GM12878 (cell line): ENCODE results near the gene WDTC1. TPM values are rescaled to one million over a fixed set of nuclear protein-coding genes. Genes with fewer than 3 reads are reported as not detected.

Experiments
- ATAC-seq: fragments of 200-7000 bp; cut with Tn5 transposase; 3 replicates; pipeline ENCODE4 v1.9.1; 2020; ENCODE audit warnings: mild to moderate bottlenecking, moderate library complexity
- BruUV-seq: library from RNA; stranded (reverse); fragments of 400-500 nt; replicated peaks from 2 replicates; lab custom pipeline; 2021; lab: Mats Ljungman, UMichigan
- CTCF ChIA-PET: fragments of 300-600 bp; sonication (Branson Sonifier 250); formaldehyde crosslinking; extraction: SDS; loops from one replicate; lab custom pipeline; 2021; ENCODE audit warnings: inconsistent platforms; lab: Yijun Ruan, JAX
- POLR2A ChIA-PET: fragments of 350-600 bp; formaldehyde crosslinking; extraction: SDS; loops from one replicate; lab custom pipeline; 2021; ENCODE audit warnings: inconsistent platforms; lab: Charles Lee
- RAD21 ChIA-PET: fragments of 300-600 bp; sonication (Branson Sonifier 250); formaldehyde crosslinking; loops from one replicate; lab custom pipeline; 2023; ENCODE audit warnings: antibody characterized with exemption; ENCODE audit not compliant: unreplicated experiment; lab: Charles Lee
- SMC1A ChIA-PET: fragments of 300-600 bp; sonication (Branson Sonifier 250); formaldehyde crosslinking; loops from one replicate; lab custom pipeline; 2023; ENCODE audit not compliant: unreplicated experiment, uncharacterized antibody; lab: Charles Lee
- DNase-seq: peaks from one replicate; pipeline ENCODE4 v3.0.0-alpha.2; 2011; ENCODE audit warnings: low read depth, low spot score
- FAIRE-seq: peaks from 3 replicates; lab custom pipeline; 2011; peaks lifted over from hg19 to GRCh38; lab: Jason Lieb, UNC
- H2AFZ ChIP-seq: 2 replicates; pipeline ENCODE4 v1.6.0; 2011; ENCODE audit warnings: low read depth, low read length, control low read depth; ENCODE audit not compliant: control insufficient read depth
- H3K27ac ChIP-seq: 2 replicates; pipeline ENCODE4 v1.5.1; 2011; ENCODE audit warnings: control low read depth; ENCODE audit not compliant: control insufficient read depth, insufficient read depth
- H3K27me3 ChIP-seq, 2 experiments: replicated peaks in 1 of 2; 2 replicates each; pipeline versions ENCODE4 v1.6.0 to v1.6.1; 2011; ENCODE audit warnings: low read length in 1 of 2; ENCODE audit not compliant: control insufficient read depth in 2 of 2, insufficient read depth in 2 of 2
- H3K36me3 ChIP-seq, 2 experiments: 2 replicates each; pipeline ENCODE4 v1.5.1; 2011; ENCODE audit warnings: low read length in 1 of 2; ENCODE audit not compliant: control insufficient read depth in 2 of 2, insufficient read depth in 2 of 2
- H3K4me1 ChIP-seq: 2 replicates; pipeline ENCODE4 v1.6.1; 2011; ENCODE audit warnings: mild to moderate bottlenecking, low read length, moderate library complexity, mixed read lengths; ENCODE audit not compliant: control insufficient read depth, insufficient read depth
- H3K4me2 ChIP-seq: 2 replicates; pipeline ENCODE4 v1.6.0; 2011; ENCODE audit warnings: control low read depth; ENCODE audit not compliant: control insufficient read depth, insufficient read depth
- H3K4me3 ChIP-seq: fragments of 200-600 bp; sonication (generic); 2 replicates; pipeline ENCODE4 v1.5.1; 2016
- H3K79me2 ChIP-seq: 2 replicates; pipeline ENCODE4 v1.6.0; 2011; ENCODE audit warnings: low read length; ENCODE audit not compliant: control insufficient read depth, insufficient read depth
- H3K9ac ChIP-seq: 2 replicates; pipeline ENCODE4 v1.8.0; 2011; ENCODE audit warnings: low read length, control low read depth, mixed read lengths; ENCODE audit not compliant: control insufficient read depth, insufficient read depth
- H3K9me3 ChIP-seq: replicated peaks from 3 replicates; pipeline ENCODE4 v1.5.1; 2011; ENCODE audit warnings: mild to moderate bottlenecking, low read length; ENCODE audit not compliant: control insufficient read depth, insufficient read depth
- H4K20me1 ChIP-seq: 2 replicates; pipeline ENCODE4 v1.6.0; 2011; ENCODE audit not compliant: control insufficient read depth, insufficient read depth
- CBX3 ChIP-seq: fragments of 200-600 bp; sonication (generic); IDR thresholded peaks from 2 replicates; pipeline ENCODE4 v1.6.1; 2016; ENCODE audit warnings: low read depth, borderline replicate concordance
- CHD2 ChIP-seq: IDR thresholded peaks from 2 replicates; pipeline ENCODE4 v1.6.1; 2011; ENCODE audit warnings: low read depth, low read length, improper control_type of control experiment, borderline replicate concordance
- HDAC6 ChIP-seq: fragments of 200-600 bp; sonication (generic); IDR thresholded peaks from one replicate; pipeline ENCODE4 v1.8.0; 2017; ENCODE audit warnings: antibody characterized with exemption; ENCODE audit not compliant: unreplicated experiment
- MTA2 ChIP-seq: fragments of 450-650 bp; IDR thresholded peaks from 2 replicates; pipeline ENCODE4 v1.6.1; 2016; ENCODE audit warnings: low read depth, mild to moderate bottlenecking, moderate library complexity
- PAX5 ChIP-seq: IDR thresholded peaks from 2 replicates; pipeline ENCODE4 v1.6.1; 2011; ENCODE audit warnings: low read depth, low read length, borderline replicate concordance
- POLR2A ChIP-seq: IDR thresholded peaks from 2 replicates; pipeline ENCODE4 v1.6.1; 2011; ENCODE audit warnings: low read depth, mild to moderate bottlenecking, low read length
- SIX5 ChIP-seq: IDR thresholded peaks from 2 replicates; pipeline ENCODE4 v1.6.1; 2011; ENCODE audit warnings: mild to moderate bottlenecking, low read depth, low read length, moderate library complexity; ENCODE audit not compliant: severe bottlenecking
- SP1 ChIP-seq: IDR thresholded peaks from one replicate; pipeline ENCODE4 v1.6.1; 2011; ENCODE audit warnings: low read depth, low read length
- STAT3 ChIP-seq: IDR thresholded peaks from 2 replicates; pipeline ENCODE4 v1.6.1; 2011; ENCODE audit warnings: low read depth, low read length, improper control_type of control experiment
- WGBS: methylation state at CpG from one replicate; pipeline ENCODE4 v1.1.6; 2016; ENCODE audit warnings: low lambda C conversion rate; ENCODE audit not compliant: insufficient replicate concordance, insufficient coverage; ENCODE audit errors: missing lambda C conversion rate; 5-methylcytosine and 5-hydroxymethylcytosine counted together
- in situ Hi-C: fragments of 300-500 bp; cut with MboI; formaldehyde crosslinking; loops from 9 replicates; pipeline ENCODE4 v1.14.3; 2018; ENCODE audit warnings: mixed read lengths
- intact Hi-C: fragments of 100-400 bp; cut with micrococcal nuclease; formaldehyde crosslinking; loops from one replicate; pipeline ENCODE4 v1.14.2; 2022; ENCODE audit not compliant: unreplicated experiment
- polyA plus RNA-seq, 11 experiments: library from polyadenylated mRNA; depleted of rRNA in 4 of 11; unstranded in 6 of 11; stranded (reverse) in 5 of 11; fragments of >200 nt; fragmentation: Nextera tagmentation in 4 of 11; fragmentation: Illumina TruSeq in 1 of 11; extraction: Ambion mirVana in 4 of 11; extraction: Trizol in 1 of 11; gene quantifications; 1 replicate in 1 of 11; 2 replicates in 10 of 11; pipeline versions ENCODE4 v1.2.1 to v1.2.3, GENCODE V29; 2011 to 2016; ENCODE audit warnings: inconsistent platforms in 2 of 11, missing spikeins in 2 of 11, low read depth in 1 of 11
- total RNA-seq, 4 experiments: library from RNA; depleted of rRNA in 3 of 4; stranded (reverse); fragments of >200 nt in 3 of 4; fragmentation: Illumina TruSeq in 1 of 4; extraction: Trizol in 1 of 4; gene quantifications; 2 replicates each; pipeline versions ENCODE4 v1.2.1 to v1.2.3, GENCODE V29; 2013 to 2021
- TF ChIP-seq, protein P1 (sequence below): IDR thresholded peaks from 2 replicates; pipeline ENCODE4 v1.6.1; 2011; ENCODE audit warnings: mild to moderate bottlenecking, low read depth, low read length, moderate library complexity; ENCODE audit not compliant: insufficient replicate concordance
- TF ChIP-seq, protein P2 (sequence below): IDR thresholded peaks from 2 replicates; pipeline ENCODE4 v1.6.1; 2012; ENCODE audit warnings: low read depth, low read length, improper control_type of control experiment
- TF ChIP-seq, protein P3 (sequence below): IDR thresholded peaks from 2 replicates; pipeline ENCODE4 v1.6.1; 2011; ENCODE audit warnings: low read depth, mild to moderate bottlenecking, low read length, moderate library complexity, borderline replicate concordance; ENCODE audit errors: extremely low read depth

Gene WDTC1
- total and polyA plus RNA-seq, 10 of the 15 experiments (the other 5 are each of a cell fraction or from before 2014, with no cell fraction given), result 0.21 to 28.7 (median 7.6) TPM

DNA sequence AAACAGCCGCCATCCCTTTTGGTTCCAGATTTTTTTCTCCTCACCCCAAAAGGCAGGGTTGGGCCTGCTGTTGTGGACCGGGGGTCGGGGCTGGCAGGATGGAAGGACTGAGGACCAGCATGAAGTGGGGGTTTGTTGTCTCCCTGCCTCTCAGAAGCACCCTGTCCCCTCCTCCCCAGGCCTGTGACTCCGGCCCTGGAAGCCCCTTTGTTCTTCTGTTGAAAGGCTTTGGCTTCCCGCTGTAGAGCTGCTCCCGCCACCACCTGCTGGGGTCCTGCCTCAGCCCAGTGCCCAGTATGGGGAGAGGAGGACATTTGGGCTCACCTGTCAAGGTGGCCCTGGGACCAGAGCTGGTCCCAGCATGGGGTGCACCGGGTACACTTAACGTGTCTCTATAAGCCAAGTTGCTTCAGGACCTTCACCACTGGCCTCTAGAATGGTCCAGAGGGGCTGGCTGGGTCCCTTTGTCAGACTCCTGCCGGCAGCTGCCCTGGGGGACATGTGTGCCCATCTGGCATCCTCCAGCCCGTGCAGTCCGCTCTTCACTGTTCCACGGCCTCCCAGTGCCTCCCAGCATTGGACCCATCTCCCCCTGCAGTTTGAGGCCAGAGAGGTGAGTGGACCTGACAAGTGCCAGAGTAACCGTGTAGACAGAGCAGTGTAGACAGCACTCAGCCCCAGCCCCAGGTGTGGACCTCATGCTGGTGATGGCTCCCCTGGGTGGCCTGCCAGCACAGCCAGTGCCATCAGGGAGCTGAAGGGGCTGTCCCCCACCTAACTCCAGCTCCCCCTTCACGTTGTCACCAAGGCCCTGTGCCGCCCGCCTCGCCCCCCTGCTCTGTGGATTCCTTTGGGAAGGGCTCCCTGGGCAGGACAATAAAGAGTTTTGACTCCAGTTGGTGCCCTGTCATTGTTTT is 101.3 kb downstream of the WDTC1 start (continued):
- no peak for TF ChIP-seq HDAC6
- TF ChIP-seq CHD2, result no peak
- TF ChIP-seq, protein P1, sequence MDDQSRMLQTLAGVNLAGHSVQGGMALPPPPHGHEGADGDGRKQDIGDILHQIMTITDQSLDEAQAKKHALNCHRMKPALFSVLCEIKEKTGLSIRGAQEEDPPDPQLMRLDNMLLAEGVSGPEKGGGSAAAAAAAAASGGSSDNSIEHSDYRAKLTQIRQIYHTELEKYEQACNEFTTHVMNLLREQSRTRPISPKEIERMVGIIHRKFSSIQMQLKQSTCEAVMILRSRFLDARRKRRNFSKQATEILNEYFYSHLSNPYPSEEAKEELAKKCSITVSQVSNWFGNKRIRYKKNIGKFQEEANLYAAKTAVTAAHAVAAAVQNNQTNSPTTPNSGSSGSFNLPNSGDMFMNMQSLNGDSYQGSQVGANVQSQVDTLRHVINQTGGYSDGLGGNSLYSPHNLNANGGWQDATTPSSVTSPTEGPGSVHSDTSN, result no peak
- no peak for TF ChIP-seq MTA2

DNA sequence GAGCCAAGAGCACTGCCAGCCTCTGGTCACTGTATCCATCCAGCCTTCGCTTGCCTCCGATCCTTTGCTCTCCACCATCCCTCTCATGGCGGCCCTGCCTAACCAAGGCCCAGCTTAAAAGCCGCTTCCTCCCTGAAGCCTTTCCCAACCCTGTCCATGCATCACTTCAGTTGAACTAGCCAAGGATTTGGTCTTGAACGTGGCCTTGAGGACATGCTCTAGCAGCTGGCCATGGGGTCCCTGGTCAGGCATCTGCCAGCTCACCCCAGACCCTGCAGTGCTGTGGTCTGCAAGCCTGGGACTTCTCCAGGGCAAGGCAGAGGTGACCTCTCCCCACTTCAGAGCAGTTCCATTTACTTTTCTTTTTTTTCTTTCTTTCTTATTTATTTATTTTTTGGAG is 102.3 kb downstream of the WDTC1 start:
- no peak for DNase-seq
- no peak overlapping the region for H3K9ac ChIP-seq
- H3K4me2 ChIP-seq, result no peak overlapping the region
- no peak for ATAC-seq
- H3K4me3 ChIP-seq, result no peak overlapping the region
- H4K20me1 ChIP-seq, result no peaks in the 10 kb centered on the region
- BruUV-seq, result no TSS peak
- ChIA-PET RAD21 (no interaction called here), POLR2A (interaction anchor here (0.6 kb wide), 2 partner anchors 36 to 53 kb away, joined by 3 to 5 read pairs; no protein-coding TSS in a partner anchor), CTCF (interaction anchor here (0.6 to 1.8 kb wide), 3 partner anchors 10 to 270 kb away, joined by 4 to 6 read pairs (median 4); no protein-coding TSS in a partner anchor), SMC1A (no interaction called here)
- intact Hi-C loops, result no loop called here
- no peak for FAIRE-seq
- H3K27me3 ChIP-seq, result no peaks in the 10 kb centered on the region
- in situ Hi-C loops, result no loop called here
- H2AFZ ChIP-seq, result no peak overlapping the region
- peaks cover 12% of the 10 kb centered on the region for H3K4me1 ChIP-seq
- WGBS, result 95% methylated on average over 5 of the region's 5 CpGs
- no peak overlapping the region for H3K27ac ChIP-seq
- TF ChIP-seq, protein P2, sequence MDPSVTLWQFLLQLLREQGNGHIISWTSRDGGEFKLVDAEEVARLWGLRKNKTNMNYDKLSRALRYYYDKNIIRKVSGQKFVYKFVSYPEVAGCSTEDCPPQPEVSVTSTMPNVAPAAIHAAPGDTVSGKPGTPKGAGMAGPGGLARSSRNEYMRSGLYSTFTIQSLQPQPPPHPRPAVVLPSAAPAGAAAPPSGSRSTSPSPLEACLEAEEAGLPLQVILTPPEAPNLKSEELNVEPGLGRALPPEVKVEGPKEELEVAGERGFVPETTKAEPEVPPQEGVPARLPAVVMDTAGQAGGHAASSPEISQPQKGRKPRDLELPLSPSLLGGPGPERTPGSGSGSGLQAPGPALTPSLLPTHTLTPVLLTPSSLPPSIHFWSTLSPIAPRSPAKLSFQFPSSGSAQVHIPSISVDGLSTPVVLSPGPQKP, result no peak
- TF ChIP-seq POLR2A (peak; percentile 30; the same call in 1 of the 2 replicates), CBX3 (no peak), MTA2 (no peak), STAT3 (no peak), SIX5 (no peak), PAX5 (no peak), SP1 (no peak)
- TF ChIP-seq, protein P3, sequence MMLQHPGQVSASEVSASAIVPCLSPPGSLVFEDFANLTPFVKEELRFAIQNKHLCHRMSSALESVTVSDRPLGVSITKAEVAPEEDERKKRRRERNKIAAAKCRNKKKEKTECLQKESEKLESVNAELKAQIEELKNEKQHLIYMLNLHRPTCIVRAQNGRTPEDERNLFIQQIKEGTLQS, result no peak
- no peaks in the 10 kb centered on the region for H3K79me2 ChIP-seq
- no peaks in the 10 kb centered on the region for H3K9me3 ChIP-seq
- peaks cover 13 to 23% of the 10 kb centered on the region in 2 experiments for H3K36me3 ChIP-seq
